PC-3 (cell line): ENCODE results near the gene TMEM52B. TPM values are rescaled to one million over a fixed set of nuclear protein-coding genes. Genes with fewer than 3 reads are reported as not detected.

Experiments used
- ATAC-seq: fragments of 200-7000 bp; cut with Tn5 transposase; 2 replicates; pipeline ENCODE4 v1.9.1; 2020; ENCODE audit warnings: mild to moderate bottlenecking, moderate library complexity
- BruUV-seq: library from RNA; stranded (reverse); fragments of 400-500 nt; replicated peaks from 2 replicates; lab custom pipeline; 2021; lab: Mats Ljungman, UMichigan
- CTCF ChIA-PET: fragments of 300-600 bp; sonication (Branson Sonifier 250); formaldehyde crosslinking; loops from one replicate; lab custom pipeline; 2022; ENCODE audit warnings: antibody characterized with exemption; lab: Charles Lee
- POLR2A ChIA-PET: fragments of 300-600 bp; sonication (Branson Sonifier 250); formaldehyde crosslinking; loops from one replicate; lab custom pipeline; 2022; ENCODE audit warnings: antibody characterized with exemption; ENCODE audit not compliant: unreplicated experiment; lab: Charles Lee
- DNase-seq: peaks from one replicate; pipeline ENCODE4 v3.0.0-alpha.2; 2015
- H2AFZ ChIP-seq: fragments of 300-600 bp; sonication (generic); 2 replicates; pipeline ENCODE4 v1.6.0; 2016; ENCODE audit warnings: antibody characterized with exemption, low read length
- H3F3A ChIP-seq: fragments of 300-600 bp; sonication (generic); one replicate; pipeline ENCODE4 v1.6.0; 2017; ENCODE audit warnings: antibody characterized with exemption, low read length, control low read depth, mild to moderate bottlenecking; ENCODE audit not compliant: unreplicated experiment
- H3K27ac ChIP-seq: fragments of 300-600 bp; sonication (generic); 2 replicates; pipeline ENCODE4 v1.5.1; 2016; ENCODE audit warnings: mild to moderate bottlenecking, low read length
- H3K27me3 ChIP-seq: fragments of 300-600 bp; sonication (generic); 2 replicates; pipeline ENCODE4 v1.6.1; 2016; ENCODE audit warnings: low read length, mixed read lengths
- H3K36me3 ChIP-seq: fragments of 300-600 bp; sonication (generic); 2 replicates; pipeline ENCODE4 v1.6.1; 2016; ENCODE audit warnings: low read depth, mixed run types, low read length, mixed read lengths
- H3K4me1 ChIP-seq: fragments of 300-600 bp; sonication (generic); 2 replicates; pipeline ENCODE4 v1.5.1; 2016; ENCODE audit warnings: low read length; ENCODE audit not compliant: insufficient read depth
- H3K4me2 ChIP-seq: fragments of 300-600 bp; sonication (generic); 2 replicates; pipeline ENCODE4 v1.6.0; 2016; ENCODE audit warnings: low read length
- H3K4me3 ChIP-seq: fragments of 300-600 bp; sonication (generic); 2 replicates; pipeline ENCODE4 v1.5.1; 2016; ENCODE audit warnings: mild to moderate bottlenecking, low read length, mixed read lengths
- H3K79me2 ChIP-seq: fragments of 300-600 bp; sonication (generic); 2 replicates; pipeline ENCODE4 v1.6.1; 2017; ENCODE audit warnings: low read length, mixed read lengths
- H3K9ac ChIP-seq: fragments of 300-600 bp; sonication (generic); 2 replicates; pipeline ENCODE4 v1.6.0; 2016; ENCODE audit warnings: mild to moderate bottlenecking, low read length
- H3K9me2 ChIP-seq: fragments of 300-600 bp; sonication (generic); replicated peaks from 2 replicates; pipeline ENCODE4 v1.6.1; 2016; ENCODE audit warnings: mixed run types, low read length, mixed read lengths
- H3K9me3 ChIP-seq: fragments of 300-600 bp; sonication (generic); 2 replicates; pipeline ENCODE4 v1.6.1; 2016; ENCODE audit warnings: low read length, mixed read lengths
- H4K20me1 ChIP-seq: fragments of 300-600 bp; sonication (generic); 2 replicates; pipeline ENCODE4 v1.6.1; 2016; ENCODE audit warnings: low read length, mixed read lengths
- CTCF ChIP-seq: fragments of 300-600 bp; sonication (generic); conservative IDR thresholded peaks from 2 replicates; pipeline ENCODE4 v1.5.1; 2017; ENCODE audit warnings: antibody characterized with exemption, low read depth, mild to moderate bottlenecking, low read length
- EZH2 ChIP-seq: fragments of 300-600 bp; sonication (generic); IDR thresholded peaks from one replicate; pipeline ENCODE4 v1.6.1; 2017; ENCODE audit warnings: antibody characterized with exemption, mild to moderate bottlenecking, low read length; ENCODE audit not compliant: unreplicated experiment
- EZH2phosphoT487 ChIP-seq: fragments of 300-600 bp; sonication (generic); IDR thresholded peaks from 2 replicates; pipeline ENCODE4 v1.6.1; 2018; ENCODE audit warnings: mild to moderate bottlenecking, antibody characterized with exemption, low read length, borderline replicate concordance
- intact Hi-C: fragments of 100-400 bp; cut with micrococcal nuclease; formaldehyde crosslinking; loops from 2 replicates; pipeline ENCODE4 v1.9.0; 2023
- total RNA-seq: library from RNA; depleted of rRNA; stranded (reverse); fragments of >200 nt; gene quantifications from 2 replicates; pipeline ENCODE4 v1.2.3, GENCODE V29; 2014

Gene TMEM52B
- total RNA-seq, 1 experiment from 2014 or later = not detected

DNA sequence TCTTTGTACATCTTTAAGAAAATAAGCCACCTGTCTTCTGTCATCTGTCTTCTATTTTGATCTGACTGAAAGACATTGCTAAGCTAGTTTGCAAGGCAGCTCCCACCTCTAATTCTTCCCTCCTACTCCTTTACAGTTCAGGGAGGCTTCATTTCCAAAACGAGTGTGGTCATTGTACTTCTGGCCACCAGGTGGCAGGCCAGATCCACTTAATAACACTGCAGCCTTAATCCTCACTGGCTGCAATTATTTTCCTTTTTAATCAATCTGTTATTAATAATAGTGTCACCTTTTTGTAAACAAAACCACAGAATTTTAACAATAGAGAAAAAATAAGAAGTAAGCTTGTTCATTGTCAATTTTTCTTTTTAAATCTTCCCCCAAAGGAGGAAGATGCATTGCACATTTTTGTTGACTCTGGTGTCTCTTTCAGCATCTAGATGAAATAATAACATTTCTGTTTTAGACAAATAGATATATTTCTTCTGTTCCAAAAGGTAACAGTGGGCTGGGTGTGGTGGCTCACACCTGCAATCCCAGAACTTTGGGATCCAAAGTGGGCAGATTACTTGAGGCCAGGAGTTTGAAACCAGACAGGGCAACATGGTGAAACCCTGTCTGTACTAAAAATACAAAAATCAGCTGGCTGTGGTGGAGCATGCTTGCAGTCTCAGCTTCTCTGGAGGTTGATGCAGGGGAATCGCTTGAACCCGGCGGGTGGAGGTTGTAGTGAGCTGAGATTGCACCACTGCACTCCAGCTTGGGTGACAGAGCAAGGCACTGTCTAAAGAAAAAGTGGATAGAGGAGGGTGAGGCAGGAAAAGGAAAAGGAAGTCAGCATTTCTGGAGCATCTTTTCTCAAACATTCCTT, 57.2 kb downstream of the TMEM52B start:
- peak; percentile 86 for TF ChIP-seq CTCF
- TF ChIP-seq EZH2phosphoT487 = no peak
- peak overlapping the region; percentile 4; the same call in 1 of the 2 replicates for H3K27ac ChIP-seq

GRCh38 chr12:10236720-10237119, 57.9 kb downstream of the TMEM52B start:
- DNase-seq (peak; percentile 57), ATAC-seq (peak; percentile 73)
- H3K4me1 ChIP-seq = peaks cover 12% of the 10 kb centered on the region
- H3K9ac ChIP-seq = no peak overlapping the region
- no peaks in the 10 kb centered on the region for H3K36me3 ChIP-seq
- H3K27me3 ChIP-seq = no peaks in the 10 kb centered on the region
- ChIA-PET CTCF (interaction anchor here (1.0 kb wide), 1 partner anchor 325 kb away, joined by 3 read pairs; no protein-coding TSS in a partner anchor), POLR2A (interaction anchor here (0.5 kb wide), 1 partner anchor 209 kb away, joined by 6 read pairs; no protein-coding TSS in a partner anchor)
- no peaks in the 10 kb centered on the region for H3K9me3 ChIP-seq
- H3F3A ChIP-seq = no peaks in the 10 kb centered on the region
- no peak overlapping the region for H3K4me3 ChIP-seq
- BruUV-seq = no TSS peak
- H3K27ac ChIP-seq = no peak overlapping the region
- H3K9me2 ChIP-seq = no peaks in the 10 kb centered on the region
- no peak for TF ChIP-seq EZH2phosphoT487
- no peak for TF ChIP-seq EZH2
- TF ChIP-seq CTCF = no peak
- H2AFZ ChIP-seq = no peak overlapping the region
- intact Hi-C loops = loop anchor here (1.0 to 5.0 kb wide), 5 partner anchors 66 to 438 kb away; partner anchors contain the start of gene STYK1
- no peak overlapping the region for H3K4me2 ChIP-seq
- H4K20me1 ChIP-seq = no peaks in the 10 kb centered on the region
- H3K79me2 ChIP-seq = no peaks in the 10 kb centered on the region

More for the DNA sequence above, 57.2 kb downstream of the TMEM52B start:
- no peaks in the 10 kb centered on the region for H3F3A ChIP-seq
- peak; percentile 55 for DNase-seq
- H3K4me2 ChIP-seq = no peak overlapping the region
- H3K9me3 ChIP-seq = no peaks in the 10 kb centered on the region
- H3K4me1 ChIP-seq = peaks cover 12% of the 10 kb centered on the region
- ChIA-PET POLR2A (interaction anchor here (0.5 kb wide), 1 partner anchor 208 kb away, joined by 6 read pairs; no protein-coding TSS in a partner anchor), CTCF (interaction anchor here (0.6 to 1.0 kb wide), 3 partner anchors 131 to 529 kb away, joined by 3 to 4 read pairs (median 3); no protein-coding TSS in a partner anchor)
- no peaks in the 10 kb centered on the region for H4K20me1 ChIP-seq
- peak; percentile 73 for ATAC-seq
- H2AFZ ChIP-seq = no peak overlapping the region
- no peaks in the 10 kb centered on the region for H3K36me3 ChIP-seq
- no peaks in the 10 kb centered on the region for H3K9me2 ChIP-seq
- BruUV-seq = no TSS peak
- no peak overlapping the region for H3K4me3 ChIP-seq
- H3K79me2 ChIP-seq = no peaks in the 10 kb centered on the region
- no peaks in the 10 kb centered on the region for H3K27me3 ChIP-seq
- intact Hi-C loops = loop anchor here (1.0 to 5.0 kb wide), 6 partner anchors 66 to 439 kb away; partner anchors contain the start of gene STYK1
- H3K9ac ChIP-seq = no peak overlapping the region
